ENCODE measurements around the gene RAB23. TPM values are rescaled to one million over a fixed set of nuclear protein-coding genes. Genes with fewer than 3 reads are reported as not detected.

Gene RAB23
- total and polyA plus RNA-seq, 9 of the 15 experiments (the other 6 are each of a cell fraction or from before 2014, with no cell fraction given): 3.4 to 18.0 (median 9.4) TPM

DNA sequence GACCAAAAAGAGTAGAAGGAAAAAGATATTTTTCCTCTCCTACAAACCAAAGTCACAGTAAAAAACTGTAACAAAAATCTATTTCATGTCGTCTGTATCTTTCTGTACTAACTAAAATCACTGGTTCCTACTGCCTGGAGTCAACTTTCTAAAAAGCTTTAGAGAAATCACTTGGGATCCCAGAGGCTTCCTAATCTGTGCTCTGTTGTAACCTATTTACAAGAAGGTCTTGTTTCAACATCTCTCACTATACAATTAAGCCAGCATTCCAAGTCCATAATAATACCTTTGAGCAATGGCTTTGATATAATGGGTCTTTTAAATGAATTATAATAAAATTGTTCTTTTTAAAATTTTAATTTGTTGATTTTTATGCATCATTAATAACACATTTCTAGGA lies 20.4 kb downstream of the RAB23 start:
- WGBS (ENCODE audit: insufficient coverage, low coverage, missing lambda C conversion rate): 15% methylated on average over 1 of the region's 1 CpG
- Histone ChIP-seq H3K9me1 (ENCODE audit: control insufficient read depth, insufficient read depth, low read length) (no peaks in the 10 kb centered on the region), H3K4me2 (ENCODE audit: insufficient read depth, low read length) (no peak overlapping the region), H3K27ac (ENCODE audit: extremely low read depth, low read depth, low read length) (no peak overlapping the region), H3K4me1 (replicated peaks in 1 of 2; ENCODE audit: control insufficient read depth in 2 of 2, insufficient read depth in 2 of 2, low read length in 2 of 2) (no peaks in the 10 kb centered on the region), H2AFZ (ENCODE audit: low read depth, low read length) (no peak overlapping the region), H3K9me3 (replicated peaks; ENCODE audit: control insufficient read depth, insufficient read depth, low read depth, low read length) (no peaks in the 10 kb centered on the region), H3K27me3 (ENCODE audit: control insufficient read depth in 2 of 2, insufficient read depth in 2 of 2, low read length in 2 of 2) (no peaks in the 10 kb centered on the region), H4K20me1 (replicated peaks; ENCODE audit: control insufficient read depth, insufficient read depth, low read length) (no peaks in the 10 kb centered on the region), H3K36me3 (ENCODE audit: control insufficient read depth, insufficient read depth, low read length) (peaks cover 35% of the 10 kb centered on the region), H3K79me2 (ENCODE audit: control insufficient read depth, insufficient read depth, low read length) (peaks cover 36% of the 10 kb centered on the region), H3K4me3 (no peak overlapping the region), H3K9ac (ENCODE audit: insufficient read depth in 1 of 2, low read depth in 2 of 2, low read length in 2 of 2) (no peak overlapping the region)
- ChIA-PET POLR2A (no interaction called here), CTCF (ENCODE audit: low intra/inter-chr PET ratio) (no interaction called here)
- ATAC-seq: no peak
- no peak for DNase-seq (ENCODE audit: extremely low read depth in 1 of 4, low spot score in 3 of 4)
- FAIRE-seq: no peak
- intact Hi-C loops (cut with micrococcal nuclease) (no loop called here), in situ Hi-C loops (cut with MboI) (no loop called here)
- no TSS peak for BruUV-seq (replicated peaks)
- TF ChIP-seq RBM14 (IDR thresholded peaks at IDR 0.05; ENCODE audit: borderline replicate concordance, insufficient read depth, low read depth, low read length) (no peak), BMI1 (IDR thresholded peaks at IDR 0.05; ENCODE audit: low read length) (no peak), RREB1 (CRISPR knock-in tag; IDR thresholded peaks at IDR 0.05) (no peak), ZNF436 (CRISPR knock-in tag; IDR thresholded peaks at IDR 0.05) (no peak), PML (IDR thresholded peaks at IDR 0.05; ENCODE audit: low read length) (no peak), ZNF445 (CRISPR knock-in tag; IDR thresholded peaks at IDR 0.05; ENCODE audit: low read depth) (no peak)

Data from K562 (cell line).